GM12873 (cell line): Measurements from ENCODE around the gene CALCOCO2.

Experiments
- CTCF ChIP-seq: IDR thresholded peaks from 2 replicates; pipeline ENCODE4 v1.5.1; 2012; ENCODE audit warnings: low read depth, mild to moderate bottlenecking, moderate library complexity, low read length, control low read depth; ENCODE audit not compliant: insufficient read depth; ENCODE audit errors: missing control alignments

Gene CALCOCO2

GRCh38 chr17:48907713-48908046 lies 76.8 kb downstream of the CALCOCO2 start:
- TF ChIP-seq CTCF, result no peak

GRCh38 chr17:48908047-48908843 lies 77.4 kb downstream of the CALCOCO2 start, which contains the start of gene UBE2Z:
TSS of gene UBE2Z (plus strand) at chr17:48908407. CDS start at chr17:48908504, 97 bp downstream.
- TF ChIP-seq CTCF, result peak; percentile 18

- no peak for TF ChIP-seq CTCF
These were observed 78.1 kb downstream of the CALCOCO2 start for GRCh38 chr17:48908853-48909394.

DNA sequence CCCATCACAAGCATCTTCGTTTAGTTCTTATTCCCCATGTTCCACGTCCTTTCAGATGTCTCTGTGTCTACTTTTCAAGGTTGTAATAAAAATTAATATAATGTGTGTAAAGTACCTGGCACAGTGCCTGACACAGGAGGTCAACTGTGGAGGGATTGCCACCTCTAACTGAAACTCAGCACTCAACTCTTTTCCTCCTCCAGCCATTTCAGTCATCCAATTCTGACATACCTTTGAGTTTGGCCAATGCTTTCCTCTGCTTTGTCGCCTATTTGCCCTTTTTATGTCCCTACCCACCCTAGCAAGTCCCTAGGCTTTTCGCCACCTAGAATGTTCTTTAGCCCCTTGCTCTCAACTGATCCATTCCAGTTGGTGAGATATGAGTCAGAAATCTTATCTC lies 78.9 kb downstream of the CALCOCO2 start:
- no peak for TF ChIP-seq CTCF

- TF ChIP-seq CTCF, result no peak
These were observed 79.5 kb downstream of the CALCOCO2 start for GRCh38 chr17:48910370-48910769.

DNA sequence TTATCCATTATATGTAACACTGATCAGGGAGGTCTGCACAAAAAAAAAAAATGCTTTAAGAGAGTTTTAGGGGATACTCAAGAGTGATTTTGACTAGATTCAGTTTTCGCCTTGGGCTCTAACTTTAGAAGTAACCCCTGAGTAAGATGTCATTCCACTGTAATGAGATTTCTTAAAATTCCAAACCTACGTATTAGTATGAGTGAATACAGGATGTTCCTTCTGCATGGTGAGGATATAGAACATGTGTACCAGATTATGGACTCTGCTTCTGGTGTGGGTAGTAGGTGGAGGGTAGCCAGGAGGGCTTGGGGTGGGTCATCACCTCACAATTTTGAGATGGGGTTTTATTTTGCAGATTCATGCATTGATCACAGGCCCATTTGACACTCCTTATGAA lies 81.6 kb downstream of the CALCOCO2 start:
- TF ChIP-seq CTCF, result no peak
